T-helper 2 cell treated with Interferon-gamma antibody and Interleukin-4, amounts not matched to agents 100 ng/mL and 5 ng/mL, for 36 hours (primary cell): ENCODE measurements around the gene TBC1D1. TPM values are rescaled to one million over a fixed set of nuclear protein-coding genes. Genes with fewer than 3 reads are reported as not detected.

ENCODE experiments used
- intact Hi-C: fragments of 100-400 bp; cut with micrococcal nuclease; formaldehyde crosslinking; loops from one replicate; pipeline ENCODE4 v1.15.1; 2023
- total RNA-seq: library from RNA; stranded (reverse); gene quantifications from 2 replicates; pipeline ENCODE4 v1.2.3, GENCODE V29; 2022

TBC1D1 gene
- total RNA-seq, 1 donor from 2014 or later, result 53.6 TPM

- intact Hi-C loops, result no loop called here
Measured at GRCh38 chr4:38139187-38139586, 248.3 kb downstream of the TBC1D1 start.

- intact Hi-C loops, result no loop called here
Measured at GRCh38 chr4:38140643-38141203, 249.8 kb downstream of the TBC1D1 start.

DNA sequence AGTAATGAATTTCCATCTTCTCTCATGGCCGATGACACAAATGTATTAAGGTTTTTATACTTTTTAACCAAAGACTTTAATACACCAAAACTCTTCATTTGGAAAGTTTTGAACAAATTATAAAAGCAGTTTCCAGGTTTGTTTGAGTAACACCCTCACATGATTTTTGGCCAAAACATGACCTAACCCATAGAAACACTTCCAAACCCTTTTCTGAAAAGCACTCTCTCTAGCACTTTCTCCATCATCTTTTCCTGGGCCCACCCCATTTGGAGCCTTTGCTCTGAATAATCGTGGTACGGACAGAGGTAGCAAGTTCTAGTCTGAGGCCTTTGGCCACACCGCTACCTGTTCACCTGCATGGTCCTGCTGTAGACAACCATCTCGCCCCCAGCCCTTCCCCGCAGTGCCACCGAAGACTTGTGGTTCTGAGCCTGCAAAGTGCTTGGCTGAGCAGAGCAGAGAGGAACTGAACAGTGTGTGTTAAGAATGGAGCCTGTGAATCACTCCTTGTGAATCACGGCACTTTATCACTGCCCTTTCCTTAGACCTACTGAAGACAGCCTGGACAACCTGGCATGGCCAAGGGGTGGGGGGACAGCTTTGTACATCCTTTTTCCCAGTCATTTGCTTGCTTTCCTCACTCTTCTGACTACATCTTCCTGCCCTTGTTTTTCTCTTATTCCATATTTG, 251.1 kb downstream of the TBC1D1 start:
- intact Hi-C loops, result no loop called here

GRCh38 chr4:38144031-38144430, 253.1 kb downstream of the TBC1D1 start:
- intact Hi-C loops, result no loop called here

- intact Hi-C loops, result no loop called here
Measured at GRCh38 chr4:38145033-38145678, 254.3 kb downstream of the TBC1D1 start.

DNA sequence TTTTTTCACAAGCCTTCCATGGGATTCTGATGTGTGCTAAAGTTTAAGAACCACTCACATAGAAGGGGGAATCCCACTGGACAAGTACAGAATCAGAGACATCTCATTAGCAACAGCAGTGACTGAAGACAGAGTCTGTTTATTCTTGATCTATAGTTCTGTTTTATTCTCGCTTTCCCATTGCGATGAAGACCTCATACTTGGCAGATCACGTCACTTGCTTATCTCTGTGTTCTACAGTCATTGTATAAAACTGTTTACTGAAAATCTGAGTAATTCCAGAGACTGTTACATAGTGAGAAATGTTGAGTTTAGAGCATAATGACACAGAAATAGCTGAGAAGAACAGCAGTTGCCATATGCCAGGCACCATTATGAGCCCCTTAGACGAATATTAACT, 254.9 kb downstream of the TBC1D1 start:
- intact Hi-C loops, result no loop called here

- intact Hi-C loops, result no loop called here
Measured at GRCh38 chr4:38146383-38146782, 255.5 kb downstream of the TBC1D1 start.

DNA sequence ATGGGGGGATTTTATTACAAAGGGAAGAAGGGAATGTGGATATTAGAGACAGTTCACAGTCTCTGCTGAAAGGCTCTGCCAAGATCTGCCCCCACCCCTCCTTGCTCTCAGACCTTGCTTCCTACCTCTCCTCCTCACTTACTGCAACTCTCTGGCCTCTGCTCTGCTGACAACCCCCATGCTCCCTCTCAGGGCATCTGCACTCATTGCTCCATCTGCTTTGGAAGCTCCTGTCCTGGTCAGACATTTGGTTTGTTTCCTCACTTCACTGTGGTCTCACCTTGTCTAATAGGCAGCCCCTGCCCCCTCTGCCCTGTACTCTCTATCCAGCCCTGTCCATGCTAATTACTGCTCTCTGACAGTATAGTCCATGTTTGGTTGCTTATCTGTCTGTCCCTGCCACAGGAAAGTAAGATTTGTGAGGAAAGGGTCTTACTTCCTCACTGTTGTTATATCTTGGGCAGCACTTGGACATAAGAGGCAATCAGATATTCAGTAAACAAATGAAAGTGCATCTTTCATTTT, 258.6 kb downstream of the TBC1D1 start:
- intact Hi-C loops, result no loop called here

DNA sequence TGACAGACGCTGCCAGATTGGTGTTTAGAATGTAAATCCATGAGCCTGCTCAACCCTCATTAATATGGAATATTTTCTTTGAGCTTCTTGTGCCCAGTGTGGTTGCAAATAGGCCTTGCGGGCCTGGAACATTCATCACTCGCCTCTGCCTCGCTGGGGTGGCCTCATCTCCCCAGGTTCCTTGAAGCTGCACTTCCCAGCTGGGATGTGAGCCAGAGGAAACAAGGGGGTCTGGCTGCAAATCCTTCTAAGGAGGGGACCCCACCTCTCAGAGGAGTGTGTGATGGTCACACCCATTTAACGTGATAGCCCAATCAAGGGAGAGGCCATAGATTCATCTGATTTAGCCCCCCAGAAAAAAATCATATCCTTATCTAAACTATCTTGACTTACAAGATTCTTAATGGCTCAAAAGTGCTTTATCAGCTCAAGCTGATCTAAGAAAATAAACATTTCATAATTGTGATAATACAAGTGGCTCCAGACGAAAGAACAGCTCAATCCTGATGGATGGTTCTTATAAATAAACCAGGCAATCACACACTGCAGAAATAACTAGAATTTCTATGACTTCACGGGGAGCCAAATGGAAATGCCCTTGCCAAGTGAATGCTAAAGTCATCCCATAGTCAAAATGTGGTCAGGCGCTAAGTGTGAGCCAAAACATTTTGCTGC, 259.2 kb downstream of the TBC1D1 start:
- intact Hi-C loops, result no loop called here

DNA sequence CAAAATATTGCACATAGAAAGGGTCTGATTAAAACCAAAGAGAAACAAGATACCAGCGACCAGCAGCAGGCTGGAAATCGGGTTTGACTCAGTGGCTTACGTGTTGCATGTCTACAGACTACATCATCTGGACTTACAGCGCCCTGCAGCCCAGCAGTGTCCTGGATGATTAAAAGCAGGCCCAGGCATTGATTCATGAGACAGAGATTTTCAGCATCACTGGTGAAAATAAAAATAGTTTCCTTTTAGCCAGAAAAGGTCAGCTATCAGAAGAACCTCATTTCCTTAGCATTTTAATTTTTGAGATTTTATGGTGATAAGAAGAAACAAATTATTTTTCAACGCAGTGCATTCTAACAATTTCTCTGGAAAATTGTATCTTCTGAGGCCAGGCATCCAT, 259.9 kb downstream of the TBC1D1 start:
- intact Hi-C loops, result no loop called here

GRCh38 chr4:38151873-38152272, 261.0 kb downstream of the TBC1D1 start:
- intact Hi-C loops, result no loop called here

DNA sequence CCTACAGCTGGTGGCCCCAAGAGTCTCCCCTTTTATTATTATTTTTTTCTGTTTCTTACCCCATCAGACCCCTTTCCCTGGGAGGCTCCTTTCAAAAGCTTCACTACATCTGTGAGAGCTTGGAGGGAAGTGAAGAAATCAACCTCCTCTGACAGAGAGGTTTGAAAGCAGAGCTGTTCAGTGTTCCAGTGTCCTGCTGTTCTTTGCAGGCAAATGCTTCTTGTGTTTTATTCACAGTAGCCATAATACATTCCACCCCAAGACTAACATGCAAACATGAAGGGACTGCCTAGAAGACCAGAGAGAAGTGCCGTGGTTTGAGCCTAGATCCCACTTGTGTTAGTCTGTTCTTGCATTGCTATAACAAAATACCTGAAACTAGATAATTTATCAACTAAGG, 261.4 kb downstream of the TBC1D1 start:
- intact Hi-C loops, result no loop called here

DNA sequence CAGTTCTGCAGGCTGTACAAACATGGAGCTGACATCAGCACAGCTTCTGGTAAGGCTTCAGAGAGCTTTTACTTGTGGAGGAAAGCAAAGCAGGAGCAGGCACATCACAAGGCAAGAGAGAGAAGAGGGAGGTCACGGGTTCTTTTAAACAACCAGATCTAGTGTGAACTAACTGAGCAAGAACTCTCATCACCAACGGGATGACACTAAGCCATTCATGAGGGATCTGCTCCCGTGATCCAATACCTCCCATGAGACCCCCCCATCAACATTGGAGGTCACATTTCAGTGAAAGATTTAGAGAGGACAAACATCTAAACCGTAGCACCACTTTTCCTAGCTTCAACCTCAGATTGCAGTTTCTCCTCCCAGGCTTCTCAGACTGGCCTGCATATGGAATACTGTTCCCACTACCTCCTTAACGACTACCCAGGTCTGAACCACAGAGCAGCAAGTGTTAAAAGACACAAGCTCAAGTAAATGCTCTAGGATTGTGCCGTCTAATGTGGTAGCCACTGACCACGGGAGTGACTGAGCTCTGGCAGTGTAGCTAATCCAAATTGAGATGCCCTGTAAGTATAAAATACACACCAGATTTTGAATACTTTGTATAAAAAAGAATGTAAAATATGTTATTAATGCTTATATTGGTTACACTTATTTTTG, 262.0 kb downstream of the TBC1D1 start:
- intact Hi-C loops, result no loop called here

DNA sequence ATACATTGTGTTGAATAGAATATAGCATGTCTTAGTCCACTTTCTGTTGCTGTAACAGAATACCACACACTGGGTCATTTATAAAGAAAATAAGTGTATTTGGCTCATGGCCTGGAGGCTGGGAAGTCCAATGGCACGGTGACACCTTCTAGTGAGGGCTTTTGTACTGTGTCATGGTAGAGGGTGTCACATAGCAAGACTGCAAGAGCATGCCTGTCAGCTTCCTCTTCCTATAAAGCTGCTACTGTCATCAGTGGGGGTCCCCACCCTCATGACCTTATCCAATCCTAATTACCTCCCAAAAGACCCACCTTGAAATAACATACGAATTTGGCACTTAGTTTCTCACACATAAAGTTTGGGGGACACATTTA, 262.5 kb downstream of the TBC1D1 start:
- intact Hi-C loops, result no loop called here

DNA sequence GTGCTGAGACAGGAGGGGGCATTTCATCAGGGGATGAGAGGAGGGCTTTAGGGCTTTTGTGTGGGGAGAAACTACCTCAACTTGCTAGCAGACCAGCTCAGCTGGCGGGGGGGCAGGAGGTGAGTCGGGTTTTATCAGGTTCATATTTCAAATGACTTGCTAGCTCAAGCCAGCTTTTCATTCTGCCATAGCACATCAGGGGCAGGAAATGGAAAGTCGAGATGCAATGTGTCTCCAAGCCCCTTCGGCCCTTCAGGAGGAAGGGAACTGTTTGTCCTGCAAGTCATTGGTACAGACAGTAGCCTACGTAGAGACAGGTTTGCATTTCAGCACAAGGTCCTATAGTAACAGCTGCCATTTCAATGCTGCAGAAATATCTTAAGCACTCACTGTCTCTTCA, 263.4 kb downstream of the TBC1D1 start:
- intact Hi-C loops, result no loop called here

DNA sequence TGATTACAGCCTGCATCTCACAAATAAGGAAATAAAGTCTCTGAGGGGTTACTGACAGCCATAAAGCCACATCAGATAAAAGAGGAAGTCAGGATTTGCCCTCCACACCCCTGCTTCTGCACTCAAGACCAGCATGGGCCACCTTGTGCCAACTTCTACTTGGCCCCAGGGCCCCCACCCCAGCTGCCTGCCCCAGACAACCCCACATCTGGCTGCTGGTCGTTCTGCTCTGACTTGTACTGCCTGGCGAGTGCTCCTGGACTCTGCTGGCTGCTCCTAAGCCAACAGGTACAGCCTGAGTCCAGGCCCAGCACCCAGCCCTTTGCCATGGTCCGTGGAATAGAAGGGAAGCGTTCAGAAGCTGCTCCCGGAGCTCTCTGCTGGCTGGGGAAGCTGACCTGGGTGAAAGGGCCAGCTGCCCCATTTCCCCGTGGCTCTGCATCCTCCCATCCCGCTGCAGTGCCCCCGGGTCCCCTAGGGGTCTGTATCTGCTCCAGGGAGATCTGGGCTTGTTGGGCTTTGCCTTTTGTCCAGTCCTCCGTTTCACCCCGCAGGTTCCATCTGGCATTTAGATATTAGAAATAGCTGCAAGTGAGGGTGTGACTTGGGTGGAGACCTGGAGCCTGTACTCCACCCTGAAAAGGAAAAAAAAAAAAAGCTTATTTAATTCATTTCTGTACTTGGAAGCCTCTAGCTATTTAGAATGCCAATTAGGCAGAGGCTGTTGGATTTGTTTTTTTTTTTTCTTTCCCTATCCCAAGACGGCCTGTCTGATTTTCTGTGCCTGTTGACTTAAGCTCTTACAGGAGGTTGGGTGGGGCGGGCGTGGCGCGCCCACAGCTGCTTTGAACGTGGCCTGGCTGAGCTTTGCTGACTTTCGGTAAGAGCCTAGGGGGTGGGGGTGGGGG, 264.1 kb downstream of the TBC1D1 start:
- intact Hi-C loops, result no loop called here

GRCh38 chr4:38155589-38156294, 264.9 kb downstream of the TBC1D1 start:
- intact Hi-C loops, result no loop called here

GRCh38 chr4:38157592-38157991, 266.7 kb downstream of the TBC1D1 start:
- intact Hi-C loops, result no loop called here

- intact Hi-C loops, result loop anchor here (1.0 to 2.0 kb wide), 2 partner anchors 16 to 28 kb away; no protein-coding TSS in a partner anchor
Measured at GRCh38 chr4:38160487-38161207, 269.8 kb downstream of the TBC1D1 start.
